Smooth muscle cell of the brain vasculature (primary cell): ENCODE measurements around the gene KLK11.

Experiments
- DNase-seq: peaks from one replicate; pipeline ENCODE4 v3.0.0-alpha.2; 2012; ENCODE audit warnings: low read depth, low spot score

The KLK11 gene

DNA sequence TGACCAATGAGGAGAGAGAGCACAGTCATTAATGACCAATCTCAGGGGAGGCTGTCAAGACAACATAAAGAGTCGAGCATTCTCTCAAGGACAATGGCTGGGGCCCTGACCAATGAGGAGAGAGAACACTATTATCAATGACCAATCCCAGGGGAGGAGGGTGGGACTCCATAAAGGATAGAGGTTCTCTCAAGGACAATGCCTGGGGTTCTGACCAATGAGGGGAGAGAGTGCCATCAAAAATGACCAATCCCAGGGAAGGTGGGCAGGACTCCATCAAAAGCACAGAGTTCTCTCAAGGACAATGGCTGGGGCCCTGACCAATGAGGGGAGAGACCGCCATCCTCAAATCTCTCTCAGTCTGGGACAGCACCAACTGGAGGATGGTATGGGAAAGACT lies 3.3 kb upstream of the KLK11 start:
- DNase-seq, result no peak

DNA sequence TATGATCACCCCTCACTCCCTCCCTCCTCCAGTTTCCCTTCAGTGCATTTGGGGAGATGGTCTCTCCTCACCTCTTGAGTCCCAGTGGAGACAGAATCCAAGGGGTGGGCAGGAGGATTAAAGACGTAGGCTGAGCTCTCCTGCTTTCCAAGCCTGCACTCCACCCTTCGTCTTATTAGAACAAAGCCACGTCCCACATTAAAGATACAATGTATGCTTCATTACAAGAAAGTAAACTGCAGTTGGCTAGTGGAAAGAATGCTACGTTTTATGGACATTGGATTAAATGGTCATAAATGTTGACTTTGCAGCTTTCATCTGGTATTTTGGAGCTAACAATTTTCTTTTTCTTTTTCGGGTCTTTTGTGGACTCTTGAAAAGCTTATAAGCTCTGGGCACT lies 1.5 kb upstream of the KLK11 start:
- DNase-seq, result no peak

DNA sequence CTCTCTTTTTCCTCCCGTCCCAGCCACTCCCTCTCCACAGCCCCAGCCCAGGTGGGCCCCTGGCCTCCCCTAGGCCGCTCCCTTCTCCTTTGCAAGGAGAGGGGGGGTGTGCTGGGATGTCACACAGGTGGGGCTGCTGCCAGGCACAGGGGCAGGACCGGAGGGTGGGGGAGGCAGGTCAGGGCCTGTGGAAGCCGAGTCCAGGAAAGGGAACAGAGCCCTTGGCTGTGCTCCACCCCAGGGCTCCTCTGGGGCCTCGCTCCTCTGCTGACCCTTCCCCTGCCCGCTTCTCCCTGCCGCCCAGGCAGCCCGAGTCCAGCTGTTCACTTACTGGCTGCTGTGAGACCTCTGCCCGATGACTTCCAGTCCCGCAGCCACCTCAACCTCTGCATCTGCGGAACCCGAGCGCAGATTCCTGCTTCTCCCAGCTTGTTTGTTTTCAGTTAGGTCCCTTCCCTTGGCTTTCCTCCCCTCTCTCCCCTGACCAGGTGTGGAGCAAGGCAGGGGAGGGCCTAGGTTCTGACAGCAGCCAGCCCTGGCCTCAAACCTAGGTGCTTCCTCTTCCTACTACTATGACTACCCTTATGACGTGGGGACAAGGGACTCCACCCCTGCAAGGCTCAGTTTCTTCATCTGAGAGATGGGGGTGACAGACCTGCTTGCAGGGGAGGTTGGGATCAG lies 850 bp upstream of the KLK11 start:
- no peak for DNase-seq

DNA sequence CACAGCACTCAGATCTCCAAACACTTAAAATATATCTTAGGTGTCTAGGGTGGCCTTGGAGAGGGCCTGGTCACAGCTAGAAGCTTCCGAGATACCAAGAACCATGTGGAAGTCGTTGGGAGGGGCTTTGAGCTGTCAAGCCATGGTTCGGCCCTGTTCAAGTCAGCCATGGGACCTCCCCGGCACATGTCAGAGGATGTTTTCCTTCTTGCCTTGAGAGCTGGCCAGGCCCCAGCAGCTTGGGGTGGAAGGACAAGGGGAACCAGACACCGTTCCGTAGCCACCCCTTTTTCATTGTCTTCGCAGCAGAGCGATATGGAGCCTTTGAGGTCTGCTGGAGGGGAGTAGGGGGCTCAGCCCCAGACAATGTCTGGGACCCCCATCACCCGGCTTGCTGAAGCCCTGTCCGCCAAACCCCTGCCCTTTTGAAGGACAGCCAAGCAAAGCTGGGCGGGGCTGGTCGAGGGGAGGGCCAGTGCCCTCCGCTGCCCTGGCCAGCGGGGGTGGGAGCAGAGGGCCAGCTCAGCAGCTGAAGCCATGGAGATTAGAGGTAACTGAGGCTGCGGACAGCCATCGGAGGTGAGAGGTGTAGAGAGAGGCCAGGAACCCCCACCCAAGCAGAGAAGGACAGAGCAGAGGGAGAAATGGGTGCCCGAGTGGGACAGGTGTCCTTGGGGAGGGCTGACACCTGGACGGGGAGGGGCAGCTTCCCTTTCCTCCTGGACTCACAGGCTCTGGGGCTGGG lies 435 bp downstream of the KLK11 start:
- no peak for DNase-seq

DNA sequence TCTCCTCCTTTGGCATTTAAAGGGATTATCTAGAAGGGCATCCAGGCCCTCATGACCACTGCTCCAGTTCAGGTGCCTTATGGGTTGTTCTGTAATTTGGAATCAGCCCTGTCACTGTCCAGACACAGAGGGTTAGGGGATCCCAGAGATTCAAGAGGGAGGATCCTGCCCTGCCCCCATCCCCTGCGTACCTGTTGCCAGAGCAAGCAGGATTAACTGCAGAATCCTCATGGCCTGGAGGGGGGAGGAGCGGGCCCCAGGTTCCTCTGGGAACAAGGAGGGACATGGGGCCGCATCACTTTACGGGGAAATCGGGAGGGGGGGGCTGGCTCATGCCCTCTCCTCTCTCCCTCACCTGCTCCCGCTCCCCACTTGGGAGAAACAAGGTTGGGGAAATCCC lies 1.0 kb downstream of the KLK11 start:
- no peak for DNase-seq

DNA sequence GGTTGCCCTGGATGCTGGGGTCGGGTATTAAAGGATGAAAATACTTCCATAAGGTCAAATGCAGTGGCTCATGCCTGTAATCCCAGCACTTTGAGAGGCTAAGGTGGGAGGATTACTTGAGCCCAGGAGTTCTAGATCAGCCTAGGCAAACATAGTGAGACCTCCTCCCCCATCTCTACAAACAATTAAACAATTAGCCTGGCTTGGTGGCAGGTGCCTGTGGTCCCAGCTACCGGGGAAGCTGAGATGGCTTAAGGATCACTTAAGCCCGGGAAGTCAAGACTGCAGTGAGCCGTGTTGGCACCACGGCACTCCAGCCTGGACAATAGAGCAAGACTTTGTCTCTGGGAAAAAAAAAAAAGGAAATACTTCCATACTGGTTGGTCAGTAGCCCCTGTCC lies 1.5 kb downstream of the KLK11 start:
- DNase-seq, result no peak

DNA sequence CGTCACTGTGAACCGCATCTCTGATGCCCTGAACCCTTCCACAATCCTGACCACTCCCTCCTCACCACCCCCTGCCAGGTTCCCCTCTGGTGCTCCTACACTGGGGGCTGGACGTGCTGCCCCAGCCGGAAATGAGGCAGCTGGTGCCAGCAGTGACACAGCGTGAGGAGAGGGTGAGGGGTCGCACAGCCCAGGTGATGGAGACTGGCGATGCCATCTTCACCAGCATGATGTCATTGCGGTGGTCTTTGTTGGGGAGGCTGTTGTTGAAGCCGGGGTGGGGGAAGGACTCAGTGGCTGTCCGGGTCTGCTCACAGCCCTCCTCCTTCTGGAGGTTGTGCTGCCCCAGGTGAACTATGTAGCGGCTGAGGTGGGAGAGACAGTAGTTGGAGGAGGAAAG lies 2.5 kb downstream of the KLK11 start:
- DNase-seq, result no peak

DNA sequence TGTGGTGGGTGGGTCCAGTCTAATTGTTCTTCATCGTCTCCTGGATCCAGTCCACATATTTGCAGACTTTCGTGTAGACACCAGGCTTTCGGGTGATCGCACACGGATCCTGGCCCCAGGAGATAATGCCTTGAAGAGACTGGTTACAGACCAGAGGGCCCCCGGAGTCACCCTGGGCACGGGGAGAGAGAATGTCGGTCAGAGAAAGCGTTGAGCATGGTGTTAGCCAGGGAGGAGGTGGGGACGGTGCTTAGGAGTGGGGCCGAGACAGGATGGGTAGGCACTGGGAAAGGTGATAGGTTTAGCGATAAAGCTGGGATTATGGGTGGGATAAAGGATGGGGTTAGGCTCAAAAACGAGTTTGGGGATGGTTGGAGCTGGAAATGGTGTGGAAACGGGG lies 3.9 kb downstream of the KLK11 start:
- no peak for DNase-seq

DNA sequence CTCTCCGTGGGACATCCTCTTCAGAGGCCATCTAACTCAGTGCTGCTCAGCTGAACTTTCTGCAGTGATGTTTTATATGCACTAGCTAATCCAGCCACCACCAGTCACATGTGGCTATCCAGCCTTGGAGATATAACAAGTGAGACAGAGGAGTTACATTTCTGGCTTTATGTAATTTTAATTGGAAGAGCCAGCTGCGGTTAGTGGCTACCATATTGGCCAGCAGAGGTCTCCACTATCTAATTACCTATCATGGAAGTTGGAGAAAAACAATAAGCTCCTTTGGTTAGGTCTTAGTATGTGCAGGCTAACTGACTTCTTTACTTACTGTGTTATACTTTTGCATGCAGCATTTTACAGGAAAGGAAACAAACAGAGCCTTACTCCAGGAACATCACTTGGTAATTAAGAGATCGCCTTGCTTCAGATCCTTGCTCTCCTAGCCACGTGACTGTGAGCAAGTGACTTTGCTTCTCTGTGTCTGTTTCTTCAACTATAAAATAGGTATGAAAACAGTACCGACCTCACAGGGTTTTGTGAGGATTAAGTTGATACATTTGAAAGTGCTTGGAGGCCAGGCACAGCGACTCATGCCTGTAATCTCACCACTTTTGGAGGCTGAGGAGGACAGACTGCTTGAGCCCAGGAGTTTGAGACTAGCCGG lies 5.3 kb downstream of the KLK11 start:
- DNase-seq, result no peak

DNA sequence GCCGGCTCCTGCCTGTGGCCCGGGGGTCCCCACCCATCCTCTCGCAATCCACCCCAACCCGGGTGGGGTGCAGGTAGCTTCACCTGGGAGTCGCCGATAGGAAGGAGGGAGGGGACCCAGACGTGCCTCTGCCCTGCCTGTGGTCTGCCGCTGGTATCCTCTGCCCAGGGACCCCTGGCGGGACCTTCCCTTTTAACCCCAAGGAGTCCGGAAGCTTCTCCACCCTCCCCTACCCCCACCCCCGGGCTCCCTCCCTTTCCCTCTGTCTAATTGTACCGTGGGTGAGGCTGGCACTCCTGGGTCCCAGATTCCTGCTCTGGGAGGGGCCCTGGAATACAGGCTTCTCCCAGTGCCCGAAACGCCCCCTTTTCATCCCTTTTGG lies 6.9 kb downstream of the KLK11 start, which contains the start of gene KLK10:
KLK10 (minus strand) TSS at position 166 of the 382 bp plus-strand sequence. CDS start 579 bp downstream, outside the sequence.
- DNase-seq, result no peak

DNA sequence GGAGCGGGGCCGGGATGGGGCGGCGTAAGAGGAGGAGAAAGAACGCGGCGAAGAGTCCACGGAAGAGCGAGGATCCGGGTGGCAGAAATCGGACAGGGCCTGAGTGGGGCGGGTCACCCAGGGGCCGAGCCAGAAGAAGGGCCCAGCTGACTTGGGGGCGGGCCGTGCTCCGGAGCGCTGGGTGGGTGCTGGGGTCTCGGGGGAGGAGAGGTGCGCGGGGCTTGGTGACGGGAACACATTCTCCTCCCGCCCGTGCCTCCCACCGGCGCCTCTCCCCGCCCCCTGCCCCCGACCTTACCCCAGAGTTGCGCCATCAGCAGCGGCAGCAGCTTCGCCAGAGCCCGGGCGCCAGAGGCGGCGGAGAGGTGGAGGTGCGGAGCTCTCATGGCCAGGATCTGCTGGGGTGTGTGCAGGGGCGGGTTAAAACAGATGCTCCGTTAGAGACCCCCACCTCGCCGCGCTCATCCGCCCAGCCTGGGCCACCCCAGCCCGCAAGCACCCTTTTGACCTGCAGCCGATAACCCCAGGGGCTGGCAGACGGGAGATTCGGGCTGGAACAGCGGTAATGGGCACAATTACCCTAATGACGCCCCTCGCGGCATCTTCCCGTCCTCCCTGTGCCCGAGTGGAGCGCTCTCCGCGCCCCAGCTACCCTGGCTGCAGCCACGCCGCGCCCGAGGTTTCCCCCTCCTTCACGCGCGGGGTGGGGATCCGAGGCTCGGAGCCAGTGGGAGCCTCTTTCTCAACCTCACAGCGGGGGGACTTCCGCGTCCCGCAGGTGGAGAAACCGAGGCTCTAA lies 7.5 kb downstream of the KLK11 start:
- DNase-seq, result no peak

DNA sequence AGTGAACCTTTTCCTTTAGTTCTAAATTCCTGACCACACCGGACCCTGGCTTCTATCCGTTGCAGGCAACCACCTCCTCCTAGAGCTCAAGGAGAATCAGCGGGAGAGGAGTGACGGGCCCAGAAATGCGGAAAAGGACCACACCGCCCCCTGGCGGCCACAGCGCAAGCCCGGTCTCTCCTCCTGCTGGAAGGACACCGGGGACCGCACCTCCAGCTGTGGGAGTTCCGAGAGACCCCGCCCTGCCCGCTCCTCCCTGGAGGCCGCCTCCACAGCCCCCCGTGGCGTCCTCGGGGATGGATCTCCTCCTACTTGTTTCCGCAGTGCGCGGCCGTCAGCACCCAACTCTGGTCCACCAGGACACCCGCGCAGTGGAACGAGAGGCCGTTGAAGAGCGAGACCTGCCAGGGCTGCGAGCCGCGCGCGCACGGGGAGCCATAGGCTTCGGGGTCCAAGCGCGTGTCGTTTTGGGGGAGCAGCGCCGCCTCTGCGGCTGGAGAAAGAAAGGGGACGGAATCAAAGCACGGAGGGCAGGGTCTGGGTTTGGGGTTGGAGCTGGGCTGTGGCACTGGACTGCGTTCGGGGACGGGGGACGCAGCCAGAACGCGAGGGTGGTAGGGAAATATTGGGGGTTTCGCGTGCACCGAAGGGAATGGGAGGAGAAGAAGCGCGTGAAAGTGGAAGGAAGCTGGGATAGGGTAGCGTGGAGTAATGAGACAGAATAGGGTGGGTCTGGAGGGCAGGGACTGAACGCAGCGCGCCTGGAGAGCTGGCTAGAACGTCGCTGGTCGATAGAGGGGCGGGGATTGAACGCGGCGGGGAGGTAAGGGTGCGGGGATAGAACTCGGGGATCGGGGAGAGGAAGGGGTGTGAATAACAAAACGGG lies 9.4 kb downstream of the KLK11 start:
- no peak for DNase-seq

DNA sequence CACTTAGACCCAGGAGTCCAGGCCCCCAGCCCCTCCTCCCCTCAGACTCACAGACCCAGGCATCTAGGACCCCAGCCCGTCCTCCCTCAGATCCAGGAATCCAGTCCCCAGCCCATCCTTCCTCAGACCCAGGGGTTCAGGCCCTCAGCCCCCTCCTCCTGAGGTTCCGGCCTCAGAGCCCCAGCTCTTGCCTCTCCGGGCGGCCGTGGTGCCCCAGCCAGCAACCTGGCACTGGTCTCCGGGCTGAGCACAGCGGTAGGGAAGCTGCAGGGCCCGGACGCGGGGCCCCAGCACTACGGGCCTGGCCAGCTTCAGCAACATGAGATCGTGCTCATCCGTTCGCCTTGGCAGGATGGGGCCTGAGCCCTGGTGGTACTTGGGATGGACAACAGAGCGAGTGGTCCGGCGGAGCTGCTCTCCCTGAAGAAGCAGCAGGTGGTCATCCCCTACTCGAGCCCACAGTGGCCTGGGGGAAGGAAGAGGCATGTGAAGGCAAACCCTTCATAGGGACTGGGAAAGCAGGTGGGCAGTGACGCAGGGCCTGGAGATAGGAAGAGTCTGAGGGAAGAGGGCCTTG lies 10.6 kb downstream of the KLK11 start:
- no peak for DNase-seq

DNA sequence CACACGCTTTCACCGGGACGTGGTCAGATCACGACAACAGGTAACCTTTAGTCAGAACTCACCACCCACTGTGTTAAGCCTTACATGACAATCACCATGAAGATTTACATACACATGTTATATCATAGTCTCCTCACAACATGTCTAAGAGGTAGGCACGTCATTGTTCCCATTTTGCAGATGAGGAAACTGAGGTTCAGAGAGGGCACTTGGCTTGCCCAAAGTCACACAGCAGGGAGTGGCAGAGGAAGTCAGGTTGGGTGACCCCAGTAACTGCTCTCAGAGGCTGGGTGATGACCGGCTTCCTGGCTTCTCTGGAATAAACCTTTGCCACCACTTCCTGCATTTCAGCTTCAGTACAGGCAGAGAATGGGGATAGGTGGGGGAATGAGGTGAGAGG lies 12.2 kb downstream of the KLK11 start:
- no peak for DNase-seq

DNA sequence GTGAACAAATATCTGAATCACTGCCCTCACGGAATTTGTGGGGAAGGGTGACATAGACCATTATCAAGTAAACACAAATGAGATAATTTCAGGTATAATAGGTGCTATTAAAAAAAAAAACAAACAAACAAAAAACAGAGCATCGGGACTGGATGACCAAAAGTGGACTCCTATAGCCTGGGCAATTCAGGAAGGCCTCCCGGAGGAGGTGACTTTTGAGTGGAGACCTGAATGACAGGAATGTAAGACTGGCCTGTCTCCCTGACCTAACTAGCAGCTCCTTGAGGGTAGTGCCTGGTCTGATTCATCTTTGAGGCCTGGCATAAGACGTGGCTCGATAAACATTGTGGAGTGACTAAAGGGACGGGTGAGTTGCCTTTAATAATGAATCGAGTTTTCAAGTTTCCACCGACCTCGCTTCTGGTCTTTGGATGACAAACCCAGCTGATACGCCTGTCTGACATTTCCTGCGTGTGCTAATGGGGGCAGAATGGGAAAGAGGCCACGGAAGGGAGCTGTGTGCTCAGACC lies 13.7 kb downstream of the KLK11 start:
- DNase-seq, result no peak

DNA sequence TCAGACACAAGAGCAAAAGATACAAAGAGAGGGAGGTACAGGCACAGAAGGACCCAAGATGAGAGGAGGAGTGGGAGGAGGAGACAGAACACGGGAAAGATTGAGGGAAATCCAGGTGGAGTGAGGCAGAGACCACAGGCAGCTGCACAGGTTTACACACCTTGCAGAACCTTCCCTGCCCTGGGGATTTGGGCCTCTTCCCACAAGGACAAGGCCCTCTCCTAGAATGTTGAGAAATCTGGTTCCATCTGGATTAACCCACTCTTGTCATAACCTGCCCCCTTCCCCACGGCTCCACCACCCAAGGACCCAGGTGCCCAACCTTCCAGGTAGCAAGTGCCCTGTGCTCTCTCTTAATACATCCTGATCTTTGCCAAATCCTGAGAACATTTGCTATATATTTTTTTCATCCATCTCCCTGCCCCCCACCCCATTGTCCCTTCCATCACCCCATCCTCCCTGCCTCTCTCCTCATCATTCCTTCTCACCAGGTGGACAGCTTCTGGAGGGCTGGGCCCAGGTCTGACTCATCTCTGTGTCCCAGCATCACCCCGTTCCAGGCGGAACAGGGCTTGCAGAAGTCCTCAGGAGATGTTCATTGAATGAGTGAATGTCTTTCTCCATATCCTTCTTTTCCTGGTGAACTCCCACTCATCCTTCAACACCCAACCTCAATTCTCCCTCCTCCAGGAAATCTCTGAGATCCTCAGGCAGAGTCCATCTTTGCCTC lies 16.2 kb downstream of the KLK11 start:
- no peak for DNase-seq

DNA sequence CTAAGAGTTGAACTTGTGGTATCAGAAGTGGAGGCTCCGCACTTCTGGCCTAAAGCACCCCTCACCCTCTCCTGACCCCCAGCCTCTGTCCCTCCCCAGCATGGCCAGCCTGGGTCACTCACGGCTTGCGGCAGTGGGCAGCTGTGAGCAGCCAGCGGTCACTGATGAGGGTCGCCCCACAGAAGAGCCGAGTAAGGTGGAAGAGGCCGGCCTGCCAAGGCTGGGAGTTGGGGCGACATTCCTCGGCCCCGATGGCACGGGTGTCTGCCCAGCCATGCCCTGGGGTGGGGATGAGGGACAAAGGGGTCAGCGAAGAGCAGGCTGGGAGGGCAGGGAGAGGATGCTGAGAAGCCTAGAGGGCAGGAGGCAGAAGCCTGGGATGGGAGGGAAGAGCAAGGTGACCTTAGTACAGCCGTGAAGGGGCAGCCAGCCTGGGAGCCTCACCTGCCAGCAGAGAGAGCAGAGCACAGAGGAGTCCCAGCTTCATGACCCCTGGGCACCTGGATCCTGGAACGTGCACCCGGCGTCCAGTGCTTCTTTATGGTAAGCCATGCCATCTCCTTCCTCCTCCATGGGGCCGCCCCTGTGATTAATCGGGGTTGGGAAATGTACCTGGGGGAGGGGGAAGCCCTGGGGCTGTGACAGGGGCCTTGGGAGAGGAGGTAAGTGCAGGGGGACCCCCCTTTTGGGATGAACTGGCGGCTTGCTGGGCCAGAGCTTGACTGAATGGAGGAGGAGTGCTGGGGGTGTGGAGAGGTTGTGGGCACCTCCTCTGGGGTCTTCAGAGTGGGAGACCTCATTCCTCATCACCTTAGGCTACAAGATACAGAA lies 17.1 kb downstream of the KLK11 start:
- DNase-seq, result no peak

DNA sequence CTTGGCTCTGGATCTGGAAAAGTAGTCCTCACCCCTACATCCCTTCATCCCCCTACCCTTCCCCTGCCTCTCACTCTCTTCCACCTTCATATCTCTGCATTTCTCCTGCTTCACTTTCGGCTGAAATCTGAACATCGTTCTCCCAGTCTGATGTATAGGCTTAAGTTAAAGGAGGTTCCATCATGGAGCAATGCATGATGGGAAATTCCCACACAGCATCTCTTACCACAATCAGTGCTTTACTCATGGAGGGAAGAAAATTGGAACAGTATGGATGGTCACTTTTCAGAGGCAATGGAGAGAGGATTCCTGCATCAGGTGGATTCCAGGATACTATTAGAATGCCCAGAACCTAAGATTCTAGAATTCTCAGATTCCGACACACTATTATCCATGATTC lies 18.9 kb downstream of the KLK11 start:
- no peak for DNase-seq

DNA sequence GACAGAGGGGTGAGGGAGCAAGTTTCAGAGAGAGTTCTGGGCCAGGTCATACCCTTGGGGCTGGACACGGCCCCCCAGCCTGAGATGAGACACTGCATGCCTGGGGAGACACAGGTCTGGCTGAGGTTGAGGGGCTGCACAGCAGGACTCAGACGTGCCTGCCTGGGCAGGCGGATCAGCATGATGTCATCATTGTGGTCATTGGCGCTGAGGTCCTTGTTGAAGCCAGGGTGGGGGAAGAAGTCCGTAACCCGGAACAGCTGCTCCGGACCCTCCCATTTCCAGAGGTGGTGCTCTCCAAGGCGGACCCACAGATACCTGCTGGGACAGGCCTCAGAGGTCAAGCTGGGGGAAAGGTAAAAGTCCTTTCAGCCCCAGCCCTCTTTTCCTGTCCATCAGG lies 20.0 kb downstream of the KLK11 start:
- DNase-seq, result no peak
